GM21528 (cell line): ENCODE measurements around the gene GLT8D1.
"Not testable (repeated sequence)": the region's sequence is repeated elsewhere in the genome, so short reads cannot be mapped to it uniquely, and the experiment has no call there.

ENCODE experiments used
- ATAC-seq: cut with Tn5 transposase; IDR thresholded peaks from one replicate; pipeline ENCODE4 v1.9.1; 2021; ENCODE audit warnings: mild to moderate bottlenecking, moderate library complexity; ENCODE audit not compliant: unreplicated experiment, low FRiP score

GLT8D1 gene, protein sequence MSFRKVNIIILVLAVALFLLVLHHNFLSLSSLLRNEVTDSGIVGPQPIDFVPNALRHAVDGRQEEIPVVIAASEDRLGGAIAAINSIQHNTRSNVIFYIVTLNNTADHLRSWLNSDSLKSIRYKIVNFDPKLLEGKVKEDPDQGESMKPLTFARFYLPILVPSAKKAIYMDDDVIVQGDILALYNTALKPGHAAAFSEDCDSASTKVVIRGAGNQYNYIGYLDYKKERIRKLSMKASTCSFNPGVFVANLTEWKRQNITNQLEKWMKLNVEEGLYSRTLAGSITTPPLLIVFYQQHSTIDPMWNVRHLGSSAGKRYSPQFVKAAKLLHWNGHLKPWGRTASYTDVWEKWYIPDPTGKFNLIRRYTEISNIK

DNA sequence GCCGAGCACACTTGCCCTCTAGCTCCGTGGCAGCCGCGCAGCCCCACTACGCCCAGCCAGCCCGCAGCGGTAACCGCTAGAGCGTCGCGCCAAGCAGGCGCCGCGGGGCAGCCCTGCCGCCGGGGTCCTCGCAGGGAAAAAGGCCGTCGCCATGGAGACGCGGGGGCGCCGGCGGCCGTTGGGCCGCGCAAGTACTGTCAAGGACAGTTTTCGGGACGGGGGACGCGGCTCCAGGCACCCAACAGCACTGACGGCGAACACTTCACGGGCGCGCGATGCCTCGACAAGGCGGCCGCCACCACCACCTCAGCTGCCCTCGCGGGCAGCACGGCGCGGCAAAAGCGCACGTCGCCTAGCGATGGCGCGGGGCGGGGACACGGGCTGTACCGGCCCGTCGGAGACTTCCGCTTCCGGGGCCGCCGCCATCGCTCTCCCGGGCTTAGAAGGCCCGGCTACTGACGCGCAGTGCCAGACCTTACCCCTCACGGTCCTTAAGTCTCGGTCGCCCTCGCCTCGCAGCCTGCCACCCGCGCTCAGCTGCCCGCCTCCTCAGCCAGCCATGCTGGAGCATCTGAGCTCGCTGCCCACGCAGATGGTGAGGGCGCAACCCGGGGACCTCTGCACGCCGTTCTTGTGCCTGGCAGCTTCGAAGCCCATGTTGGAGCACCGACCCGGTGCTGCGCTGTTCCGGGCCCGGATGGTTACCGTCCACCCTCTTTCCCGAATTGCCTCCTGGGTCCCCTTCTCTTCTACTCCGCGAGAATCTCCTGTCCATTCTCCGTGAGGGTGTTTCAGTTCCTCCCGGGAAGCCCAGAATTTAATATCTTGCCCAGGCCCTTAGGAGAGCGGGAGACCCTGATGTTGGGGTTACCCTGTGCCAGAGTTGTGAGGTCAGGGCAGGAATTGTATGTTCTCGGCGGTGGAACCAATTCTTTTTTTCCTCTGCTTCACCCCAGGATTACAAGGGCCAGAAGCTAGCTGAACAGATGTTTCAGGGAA, at the start of gene GLT8D1, which contains the start of gene SPCS1:
Gene GLT8D1 (minus strand): TSS at position 104 of the 999 bp plus-strand sequence. CDS start 5,331 bp downstream, outside the sequence.
Gene SPCS1 (plus strand): TSS at position 419 of the 999 bp plus-strand sequence. CDS start 141 bp downstream, at position 560.
- ATAC-seq: peak; percentile 78

DNA sequence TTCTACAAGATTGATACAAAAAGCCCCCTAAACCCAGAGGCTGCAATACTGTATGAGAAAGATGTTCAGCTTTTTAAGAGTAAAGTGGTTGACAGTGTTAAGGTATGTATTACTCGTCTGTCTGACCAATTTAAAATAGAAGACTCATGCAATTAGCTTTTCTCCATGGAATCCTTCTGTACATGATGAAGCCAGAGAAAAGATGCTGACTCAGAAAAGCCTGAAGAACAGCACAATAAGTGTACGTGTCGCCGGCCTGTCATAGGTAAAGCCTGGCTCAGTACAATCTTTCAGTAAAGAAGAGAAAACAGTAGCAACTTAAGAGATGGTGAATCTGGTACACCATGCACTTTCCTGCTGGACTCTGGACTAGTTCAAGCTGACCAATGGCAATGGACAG, 48.8 kb upstream of the GLT8D1 start:
- no peak for ATAC-seq

DNA sequence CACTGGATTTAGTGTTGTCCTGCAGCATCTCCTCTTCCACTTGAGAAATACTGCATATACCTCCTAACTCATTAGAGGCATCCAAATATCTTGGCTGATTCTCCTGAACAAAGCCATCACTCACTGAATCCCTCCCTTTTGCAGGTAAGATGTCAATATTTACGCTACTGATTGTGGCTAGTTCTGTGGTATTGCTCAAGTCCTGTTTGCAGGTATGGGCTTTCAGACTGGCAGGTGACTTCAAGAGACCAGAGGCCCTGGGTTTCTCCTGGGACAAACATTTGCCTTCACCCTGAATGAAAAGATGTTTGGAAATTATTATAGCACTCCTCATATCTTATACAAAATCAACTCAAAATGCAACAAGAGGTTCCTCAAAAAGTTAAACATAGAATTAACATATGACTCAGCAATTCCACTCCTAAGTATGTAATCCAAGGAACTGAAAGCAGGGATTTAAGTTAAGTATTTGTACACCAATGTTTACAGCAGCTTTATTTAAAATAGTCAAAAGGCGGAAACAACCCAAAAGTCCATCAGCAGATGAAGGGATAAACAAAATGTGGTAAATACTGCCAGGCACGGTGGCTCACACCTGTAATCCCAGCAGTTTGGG, 46.6 kb upstream of the GLT8D1 start:
- no peak for ATAC-seq

DNA sequence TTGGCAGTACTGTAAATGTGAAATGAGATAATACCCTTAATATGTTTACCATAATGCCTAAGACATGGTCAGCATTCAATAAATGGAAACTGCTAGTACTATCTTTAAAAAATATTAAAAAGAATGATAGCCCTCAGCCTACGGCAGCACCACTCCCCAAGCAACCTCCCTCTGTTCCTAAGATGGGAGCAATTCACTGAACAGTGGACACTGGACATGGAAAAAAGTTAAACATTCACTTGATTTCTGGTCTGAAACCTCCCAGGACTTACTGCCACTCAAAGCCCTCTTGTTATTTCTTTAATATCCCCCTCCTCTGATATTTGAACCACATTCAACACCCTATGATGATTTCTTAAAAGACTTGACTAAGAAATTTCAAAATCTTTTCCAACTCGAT, 38.1 kb upstream of the GLT8D1 start:
- ATAC-seq: no peak

GRCh38 chr3:52743152-52743551, 37.6 kb upstream of the GLT8D1 start:
- ATAC-seq: no peak

DNA sequence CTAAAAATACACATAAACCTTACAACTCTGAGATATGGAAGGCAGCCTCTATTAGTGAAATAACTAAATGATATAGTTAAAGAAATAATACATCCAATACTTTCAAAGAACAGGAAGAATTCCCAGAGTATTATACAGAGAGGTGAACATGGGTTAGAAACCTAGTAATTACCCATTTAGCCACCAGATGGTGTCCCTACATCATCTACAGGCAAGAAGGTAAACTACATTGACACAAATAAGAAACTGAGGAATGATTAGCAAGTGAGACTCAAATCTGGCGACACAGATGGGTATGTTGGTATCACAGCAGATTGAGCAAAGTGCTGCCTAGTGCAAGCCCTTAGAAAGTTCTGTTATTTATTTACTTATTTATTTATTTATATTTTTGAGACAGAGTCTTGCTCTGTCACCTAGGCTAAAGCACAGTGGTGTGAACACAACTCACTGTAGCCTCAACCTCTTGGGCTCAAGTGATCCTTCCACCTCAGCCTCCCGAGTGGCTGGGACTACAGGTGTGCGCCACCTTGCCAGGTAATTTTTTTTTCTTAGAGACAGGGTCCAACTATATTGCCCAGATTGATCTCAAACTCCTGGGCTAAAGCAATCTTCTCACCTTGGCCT, 36.9 kb upstream of the GLT8D1 start:
- ATAC-seq: no peak

- no peak for ATAC-seq
Measured at GRCh38 chr3:52739730-52740129, 34.1 kb upstream of the GLT8D1 start.

GRCh38 chr3:52733256-52733891, 27.8 kb upstream of the GLT8D1 start:
- no peak for ATAC-seq

DNA sequence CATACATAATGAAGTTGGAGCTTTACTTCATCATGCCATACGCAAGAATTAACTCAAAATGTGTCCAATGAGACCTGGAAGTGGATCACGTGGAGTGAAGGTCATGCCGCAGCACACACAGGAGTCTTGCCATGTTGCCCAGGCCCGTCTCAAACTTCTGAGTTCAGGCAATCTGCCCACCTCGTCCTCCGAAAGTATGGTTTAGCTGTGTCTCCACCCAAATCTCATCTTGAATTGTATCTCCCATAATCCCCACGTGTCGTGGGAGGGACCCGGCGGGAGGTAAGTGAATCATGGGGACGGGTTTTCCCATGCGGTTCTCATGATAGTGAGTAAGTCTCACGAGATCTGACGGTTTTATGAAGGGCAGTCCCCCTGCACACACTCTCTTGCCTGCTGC, 26.0 kb upstream of the GLT8D1 start:
- no peak for ATAC-seq

DNA sequence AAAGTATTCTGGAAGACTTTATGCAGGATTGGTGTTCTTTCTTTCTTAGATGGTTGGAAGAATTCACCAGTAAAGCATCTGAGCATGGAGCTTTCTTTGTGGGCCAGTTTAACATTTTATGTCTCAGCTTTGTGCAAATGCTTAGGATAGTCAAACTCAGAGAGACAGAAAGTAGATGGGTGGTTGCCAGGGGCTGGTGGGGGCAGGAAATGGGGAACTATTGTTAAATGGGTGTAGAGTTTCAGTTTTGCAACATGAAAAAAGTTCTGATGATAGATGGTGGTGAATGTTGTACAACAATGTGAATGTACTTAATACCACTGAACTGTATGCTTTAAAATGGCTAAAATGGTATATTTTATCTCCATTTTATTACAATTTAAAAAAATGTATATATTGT, 25.1 kb upstream of the GLT8D1 start:
- no peak for ATAC-seq

GRCh38 chr3:52728753-52729152, 23.2 kb upstream of the GLT8D1 start:
- not testable (repeated sequence) for ATAC-seq

DNA sequence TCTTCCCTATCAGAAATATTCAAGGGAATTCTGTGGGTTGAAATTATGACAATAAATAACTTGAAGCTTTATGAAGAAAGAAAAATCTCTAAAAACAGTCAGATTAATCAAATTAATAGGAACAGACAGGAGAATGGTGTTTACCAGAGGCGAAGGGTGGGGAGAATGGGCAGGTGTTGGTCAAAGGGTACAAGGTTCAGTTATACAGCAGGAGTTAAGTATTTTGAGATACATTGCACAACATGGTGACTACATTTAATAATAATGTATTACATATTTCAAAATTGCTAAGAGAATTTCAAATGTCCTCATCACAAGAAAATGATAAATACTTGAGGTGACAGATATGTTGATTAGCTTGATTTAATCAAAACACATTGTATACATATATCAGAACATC, 18.9 kb upstream of the GLT8D1 start:
- no peak for ATAC-seq

DNA sequence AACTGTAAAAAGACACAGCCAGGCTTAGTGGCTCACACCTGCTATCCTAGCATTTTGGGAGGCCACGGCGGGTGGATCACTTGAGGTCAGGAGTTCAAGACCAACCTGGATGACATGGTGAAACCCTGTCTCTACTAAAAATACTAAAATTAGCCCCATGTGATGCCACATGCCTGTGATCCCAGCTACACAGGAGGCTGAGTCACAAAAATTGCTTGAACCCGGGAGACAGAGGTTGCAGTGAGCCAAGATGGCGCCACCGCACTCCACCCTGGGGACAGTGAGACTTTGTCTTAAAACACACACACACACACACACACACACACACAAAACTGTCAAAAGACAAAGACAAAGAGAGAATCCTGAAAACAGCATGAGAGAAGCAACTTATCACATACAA, 18.3 kb upstream of the GLT8D1 start:
- ATAC-seq: no peak

DNA sequence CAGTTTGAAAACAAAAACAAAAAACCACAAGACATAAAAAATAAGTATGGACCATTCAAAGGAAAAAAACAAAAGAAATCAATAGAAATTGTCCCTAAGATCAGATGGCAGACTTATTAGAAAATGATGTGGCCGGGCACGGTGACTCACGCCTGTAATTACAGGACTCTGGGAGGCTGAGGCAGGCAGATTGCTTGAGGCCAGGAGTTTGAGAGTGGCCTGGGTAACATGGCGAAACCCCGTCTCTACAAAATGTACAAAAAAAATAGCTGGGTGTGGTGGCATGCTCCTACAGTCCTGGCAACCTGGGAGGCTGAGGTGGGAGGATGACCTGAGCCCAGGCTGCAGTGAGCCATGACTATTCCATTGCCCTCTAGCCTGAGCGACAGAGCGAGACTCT, 16.9 kb upstream of the GLT8D1 start:
- no peak for ATAC-seq

DNA sequence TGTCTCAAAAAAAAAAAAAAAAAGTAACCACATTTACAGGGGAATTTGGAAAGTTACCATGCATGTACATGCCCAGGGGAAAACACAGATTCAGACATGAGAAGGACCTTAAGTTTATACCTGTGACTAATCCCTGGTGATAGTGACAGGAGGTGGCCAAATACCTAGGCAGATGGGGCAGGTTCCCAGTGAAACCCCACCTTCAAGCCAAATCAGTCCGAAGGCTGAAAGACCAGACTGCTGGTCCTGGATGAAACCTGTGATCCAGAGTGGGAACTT, 16.1 kb upstream of the GLT8D1 start:
- no peak for ATAC-seq

GRCh38 chr3:52721002-52721729, 15.6 kb upstream of the GLT8D1 start:
- peak; percentile 68 for ATAC-seq

GRCh38 chr3:52719618-52720017, 14.0 kb upstream of the GLT8D1 start:
- ATAC-seq: no peak

- no peak for ATAC-seq
Measured at GRCh38 chr3:52715714-52716305, 10.2 kb upstream of the GLT8D1 start.
